Body of pancreas (tissue), 4 donors: ENCODE data around the gene WARS2. TPM values are rescaled to one million over a fixed set of nuclear protein-coding genes. Genes with fewer than 3 reads are reported as not detected.

Source experiments
- ATAC-seq: fragments of 150-250 bp; one replicate; pipeline ENCODE4 v1.9.1; 2016
- DNase-seq, 4 donors: peaks; one replicate each; pipeline ENCODE4 v3.0.0-alpha.2; 2019
- H3K27ac ChIP-seq, 4 donors: fragments of 200-600 bp; sonication (generic); 1 replicate in 3 of 4; 2 replicates in 1 of 4; pipeline versions ENCODE4 v1.5.1 to v1.6.1; 2016 to 2019; ENCODE audit warnings: mild to moderate bottlenecking in 1 of 4, mixed read lengths in 1 of 4, moderate library complexity in 1 of 4
- H3K27me3 ChIP-seq, 2 donors: fragments of 200-600 bp; sonication (generic); one replicate each; pipeline ENCODE4 v1.6.0; 2016; ENCODE audit warnings: mild to moderate bottlenecking in 1 of 2
- H3K36me3 ChIP-seq, 2 donors: fragments of 200-600 bp; sonication (generic); replicated peaks in 1 of 2; 2 replicates each; pipeline ENCODE4 v1.5.1; 2016; ENCODE audit warnings: low read depth in 2 of 2; ENCODE audit not compliant: insufficient read depth in 1 of 2
- H3K4me1 ChIP-seq: fragments of 200-600 bp; sonication (generic); one replicate; pipeline ENCODE4 v1.6.0; 2016
- H3K4me3 ChIP-seq, 2 donors: fragments of 200-600 bp; sonication (generic); 1 replicate in 1 of 2; 2 replicates in 1 of 2; pipeline ENCODE4 v1.5.1; 2016 to 2019
- H3K9me3 ChIP-seq, 3 donors: fragments of 200-600 bp; sonication (generic); 1 replicate in 2 of 3; 2 replicates in 1 of 3; pipeline ENCODE4 v1.5.1; 2016
- POLR2A ChIP-seq, 3 donors: fragments of 450-650 bp; IDR thresholded peaks; one replicate each; pipeline ENCODE4 v1.6.1; 2016; ENCODE audit warnings: antibody characterized with exemption in 3 of 3, mild to moderate bottlenecking in 2 of 3
- WGBS, 2 donors: methylation state at CpG; one replicate each; pipeline ENCODE4 v1.1.5; 2017; 5-methylcytosine and 5-hydroxymethylcytosine counted together
- intact Hi-C: fragments of 100-400 bp; cut with DNase I; formaldehyde crosslinking; loops from one replicate; pipeline ENCODE4 v1.15.1; 2023
- total RNA-seq, 2 donors: library from RNA; depleted of rRNA; stranded (reverse); fragments of >200 nt; gene quantifications; one replicate each; pipeline ENCODE4 v1.1.0, GENCODE V29; 2016
- TF ChIP-seq, protein P1 (sequence below), 7 experiments: fragments of 450-650 bp in 4 of 7; fragments of 200-600 bp in 3 of 7; sonication (generic) in 3 of 7; IDR thresholded peaks; one replicate each; pipeline ENCODE4 v1.5.1; 2016 to 2019; ENCODE audit warnings: antibody characterized with exemption in 7 of 7

The WARS2 gene
- total RNA-seq, 2 donors from 2014 or later: 4.9 to 11.7 TPM

DNA sequence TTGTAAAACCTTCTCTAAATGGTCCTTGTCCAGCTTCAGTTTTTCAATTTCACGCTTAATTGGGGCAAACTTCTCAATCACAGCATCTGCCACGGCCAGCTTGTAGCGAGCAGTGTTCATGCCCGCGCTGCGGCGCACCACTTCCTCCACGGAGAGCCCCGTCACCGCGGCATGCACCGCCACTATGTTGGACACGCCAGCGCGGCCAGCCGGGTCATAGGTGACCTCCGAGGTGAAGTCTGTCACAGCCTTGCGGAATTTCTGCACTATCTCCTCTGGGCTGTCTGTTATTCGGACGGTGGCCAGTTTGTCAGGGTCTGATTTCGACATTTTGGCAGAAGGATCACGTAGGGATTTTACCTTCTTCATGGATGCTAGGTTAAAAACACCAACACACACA is 107.5 kb downstream of the WARS2 start:
- H3K36me3 ChIP-seq: peaks cover 0 to 1% of the 10 kb centered on the region in 2 donors
- H3K27ac ChIP-seq: no peak overlapping the region
- DNase-seq: no peak
- H3K9me3 ChIP-seq: no peaks in the 10 kb centered on the region
- intact Hi-C loops: no loop called here
- WGBS, 2 donors: 96 to 100% methylated on average over 22 of the region's 22 CpGs
- no peaks in the 10 kb centered on the region for H3K4me1 ChIP-seq
- no peaks in the 10 kb centered on the region for H3K27me3 ChIP-seq
- TF ChIP-seq POLR2A (IDR thresholded peaks at IDR 0.05): no peak
- TF ChIP-seq, protein P1, sequence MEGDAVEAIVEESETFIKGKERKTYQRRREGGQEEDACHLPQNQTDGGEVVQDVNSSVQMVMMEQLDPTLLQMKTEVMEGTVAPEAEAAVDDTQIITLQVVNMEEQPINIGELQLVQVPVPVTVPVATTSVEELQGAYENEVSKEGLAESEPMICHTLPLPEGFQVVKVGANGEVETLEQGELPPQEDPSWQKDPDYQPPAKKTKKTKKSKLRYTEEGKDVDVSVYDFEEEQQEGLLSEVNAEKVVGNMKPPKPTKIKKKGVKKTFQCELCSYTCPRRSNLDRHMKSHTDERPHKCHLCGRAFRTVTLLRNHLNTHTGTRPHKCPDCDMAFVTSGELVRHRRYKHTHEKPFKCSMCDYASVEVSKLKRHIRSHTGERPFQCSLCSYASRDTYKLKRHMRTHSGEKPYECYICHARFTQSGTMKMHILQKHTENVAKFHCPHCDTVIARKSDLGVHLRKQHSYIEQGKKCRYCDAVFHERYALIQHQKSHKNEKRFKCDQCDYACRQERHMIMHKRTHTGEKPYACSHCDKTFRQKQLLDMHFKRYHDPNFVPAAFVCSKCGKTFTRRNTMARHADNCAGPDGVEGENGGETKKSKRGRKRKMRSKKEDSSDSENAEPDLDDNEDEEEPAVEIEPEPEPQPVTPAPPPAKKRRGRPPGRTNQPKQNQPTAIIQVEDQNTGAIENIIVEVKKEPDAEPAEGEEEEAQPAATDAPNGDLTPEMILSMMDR (IDR thresholded peaks at IDR 0.05): no peak
- no peak overlapping the region for H3K4me3 ChIP-seq
- ATAC-seq: no peak

GRCh38 chr1:119027759-119028158 is 112.7 kb downstream of the WARS2 start:
- Histone ChIP-seq H3K4me1 (no peaks in the 10 kb centered on the region), H3K9me3 (no peaks in the 10 kb centered on the region), H3K4me3 (no peak overlapping the region), H3K27me3 (no peaks in the 10 kb centered on the region), H3K27ac (no peak overlapping the region), H3K36me3 (peaks cover 0 to 1% of the 10 kb centered on the region in 2 donors)
- no peak for TF ChIP-seq POLR2A (IDR thresholded peaks at IDR 0.05)
- TF ChIP-seq, protein P1 (IDR thresholded peaks at IDR 0.05): no peak
- ATAC-seq (no peak), DNase-seq (no peak)
- intact Hi-C loops: no loop called here
- WGBS, 2 donors: 95 to 97% methylated on average over 1 of the region's 1 CpG

GRCh38 chr1:119026956-119027355 is 113.5 kb downstream of the WARS2 start:
- TF ChIP-seq POLR2A (IDR thresholded peaks at IDR 0.05): no peak
- TF ChIP-seq, protein P1 (IDR thresholded peaks at IDR 0.05): no peak
- no peak for ATAC-seq
- Histone ChIP-seq H3K36me3 (peaks cover 0 to 1% of the 10 kb centered on the region in 2 donors), H3K9me3 (no peaks in the 10 kb centered on the region), H3K4me1 (no peaks in the 10 kb centered on the region), H3K4me3 (no peak overlapping the region), H3K27ac (no peak overlapping the region), H3K27me3 (no peaks in the 10 kb centered on the region)
- intact Hi-C loops: no loop called here
- DNase-seq: no peak
- 83 to 87% methylated on average over 5 of the region's 5 CpGs for WGBS, 2 donors

GRCh38 chr1:119015547-119015946 is 124.9 kb downstream of the WARS2 start:
- 66 to 74% methylated on average over 2 of the region's 2 CpGs for WGBS, 2 donors
- H3K4me3 ChIP-seq: no peak overlapping the region
- H3K9me3 ChIP-seq: no peaks in the 10 kb centered on the region
- DNase-seq (no peak), ATAC-seq (no peak)
- no peaks in the 10 kb centered on the region for H3K27me3 ChIP-seq
- H3K4me1 ChIP-seq: no peaks in the 10 kb centered on the region
- H3K27ac ChIP-seq: no peak overlapping the region
- intact Hi-C loops: no loop called here
- TF ChIP-seq, protein P1 (IDR thresholded peaks at IDR 0.05): no peak
- no peak for TF ChIP-seq POLR2A (IDR thresholded peaks at IDR 0.05)
- no peaks in the 10 kb centered on the region for H3K36me3 ChIP-seq

- Histone ChIP-seq H3K4me1 (peaks cover 17% of the 10 kb centered on the region), H3K4me3 (no peak overlapping the region), H3K27me3 (peaks cover 0 to 10% of the 10 kb centered on the region in 2 donors), H3K9me3 (no peaks in the 10 kb centered on the region), H3K27ac (no peak overlapping the region), H3K36me3 (no peaks in the 10 kb centered on the region)
- intact Hi-C loops: loop anchor here (5.0 kb wide), 1 partner anchor 860 kb away; no protein-coding TSS in a partner anchor
- 66 to 69% methylated on average over 5 of the region's 5 CpGs for WGBS, 2 donors
- no peak for ATAC-seq
- TF ChIP-seq, protein P1 (IDR thresholded peaks at IDR 0.05): no peak
- no peak for TF ChIP-seq POLR2A (IDR thresholded peaks at IDR 0.05)
- DNase-seq: no peak
These were observed 128.1 kb downstream of the WARS2 start for GRCh38 chr1:119012383-119012782.
